PFSK-1 (cell line): ENCODE measurements around the gene PIGZ.

ENCODE experiments used
- FOXP2 ChIP-seq: optimal IDR thresholded peaks from 2 replicates; pipeline ENCODE3; 2011; ENCODE audit warnings: borderline replicate concordance, control low read depth, inconsistent platforms; ENCODE audit not compliant: insufficient read depth; ENCODE audit errors: extremely low read length, extremely low read depth
- POLR2AphosphoS5 ChIP-seq: IDR thresholded peaks from 2 replicates; pipeline ENCODE4 v1.6.1; 2012; ENCODE audit warnings: low read depth, mild to moderate bottlenecking, control low read depth, low read length, moderate library complexity
- REST ChIP-seq, 2 experiments: IDR thresholded peaks; 2 replicates each; pipeline versions ENCODE4 v1.6.1 to v1.8.0; 2011 to 2012; ENCODE audit warnings: low read depth in 2 of 2, low read length in 2 of 2, control low read depth in 1 of 2, inconsistent platforms in 1 of 2, mild to moderate bottlenecking in 1 of 2, moderate library complexity in 1 of 2; ENCODE audit not compliant: insufficient read depth in 1 of 2
- SIN3A ChIP-seq: IDR thresholded peaks from 2 replicates; pipeline ENCODE4 v1.6.1; 2012; ENCODE audit warnings: mild to moderate bottlenecking, low read length, moderate library complexity, borderline replicate concordance; ENCODE audit not compliant: insufficient read depth
- TAF1 ChIP-seq: IDR thresholded peaks from 2 replicates; pipeline ENCODE4 v1.6.1; 2012; ENCODE audit warnings: low read length, control low read depth, borderline replicate concordance; ENCODE audit not compliant: insufficient read depth

PIGZ gene

DNA sequence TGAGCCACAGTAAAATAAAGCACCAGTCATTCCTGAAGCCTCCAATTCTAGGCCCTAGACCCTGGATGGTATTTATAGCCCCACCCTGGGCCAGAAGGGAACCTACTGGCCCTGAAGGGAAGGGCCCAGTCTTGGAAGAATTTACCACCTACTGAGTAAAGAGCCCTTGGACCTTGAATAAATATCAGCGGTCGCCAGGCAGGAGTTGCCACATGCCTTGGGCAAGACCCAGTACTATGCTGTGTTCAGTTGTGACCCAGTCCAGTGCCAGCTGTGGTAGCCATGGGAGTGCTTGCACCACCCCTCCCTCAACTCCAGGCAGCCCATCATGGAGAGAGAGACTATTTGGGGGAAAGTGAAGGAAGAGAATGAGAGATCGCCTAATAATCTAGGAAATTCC is 53.3 kb downstream of the PIGZ start:
- no peak for TF ChIP-seq TAF1
- no peak for TF ChIP-seq POLR2AphosphoS5
- no peak for TF ChIP-seq REST (IDR thresholded peaks at IDR 0.05; ENCODE audit: insufficient read depth in 1 of 2, low read depth in 2 of 2, low read length in 2 of 2)
- no peak for TF ChIP-seq FOXP2
- TF ChIP-seq SIN3A = no peak

GRCh38 chr3:196914866-196915265 is 53.8 kb downstream of the PIGZ start:
- TF ChIP-seq FOXP2 (no peak), TAF1 (no peak), REST (IDR thresholded peaks at IDR 0.05; ENCODE audit: insufficient read depth in 1 of 2, low read depth in 2 of 2, low read length in 2 of 2) (no peak), SIN3A (no peak), POLR2AphosphoS5 (no peak)

GRCh38 chr3:196903740-196904139 is 64.9 kb downstream of the PIGZ start:
- no peak for TF ChIP-seq FOXP2
- TF ChIP-seq TAF1 = no peak
- no peak for TF ChIP-seq REST (IDR thresholded peaks at IDR 0.05; ENCODE audit: insufficient read depth in 1 of 2, low read depth in 2 of 2, low read length in 2 of 2)
- TF ChIP-seq POLR2AphosphoS5 = no peak
- TF ChIP-seq SIN3A = no peak

DNA sequence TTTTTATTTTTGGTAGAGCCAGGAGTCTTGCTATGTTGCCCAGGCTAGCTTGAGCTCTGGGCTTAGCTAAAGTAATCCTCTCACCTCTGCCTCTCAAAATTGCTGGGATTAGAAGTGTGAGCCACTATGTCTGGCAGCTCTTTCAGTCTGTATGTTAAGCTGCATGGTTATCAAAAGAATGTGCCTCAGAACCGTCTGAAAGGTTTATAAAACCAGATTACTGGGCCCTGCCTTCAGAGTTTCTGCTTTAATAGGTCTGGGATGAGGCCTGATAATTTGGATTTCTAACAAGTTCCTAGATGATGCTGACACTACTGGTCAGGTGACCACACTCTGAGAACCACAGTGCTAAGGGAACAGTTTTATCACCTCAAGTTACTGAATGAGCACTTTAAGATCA is 66.3 kb downstream of the PIGZ start:
- no peak for TF ChIP-seq FOXP2
- TF ChIP-seq SIN3A = no peak
- TF ChIP-seq POLR2AphosphoS5 = no peak
- TF ChIP-seq REST (IDR thresholded peaks at IDR 0.05; ENCODE audit: insufficient read depth in 1 of 2, low read depth in 2 of 2, low read length in 2 of 2) = no peak
- TF ChIP-seq TAF1 = no peak

GRCh38 chr3:196901768-196902167 is 66.9 kb downstream of the PIGZ start:
- TF ChIP-seq POLR2AphosphoS5 = no peak
- TF ChIP-seq REST (IDR thresholded peaks at IDR 0.05; ENCODE audit: insufficient read depth in 1 of 2, low read depth in 2 of 2, low read length in 2 of 2) = no peak
- TF ChIP-seq TAF1 = no peak
- TF ChIP-seq SIN3A = no peak
- no peak for TF ChIP-seq FOXP2
